K562 (cell line): ENCODE measurements around the gene ZNF844. TPM values are rescaled to one million over a fixed set of nuclear protein-coding genes. Genes with fewer than 3 reads are reported as not detected.

Experiments used
- ATAC-seq: fragments of 200-7000 bp; cut with Tn5 transposase; 3 replicates; pipeline ENCODE4 v1.9.1; 2020; ENCODE audit warnings: moderate library complexity
- BruUV-seq: library from RNA; stranded (reverse); fragments of 400-500 nt; replicated peaks from 2 replicates; lab custom pipeline; 2021; lab: Mats Ljungman, UMichigan
- CTCF ChIA-PET: fragments of 300-600 bp; formaldehyde crosslinking; extraction: SDS; loops from one replicate; lab custom pipeline; 2021; ENCODE audit warnings: low intra/inter-chr PET ratio; lab: Yijun Ruan, JAX
- POLR2A ChIA-PET: fragments of 300-600, 350-650 bp; sonication (Branson Sonifier 250); formaldehyde crosslinking; extraction: SDS; loops from one replicate; lab custom pipeline; 2021; ENCODE audit warnings: antibody characterized with exemption, inconsistent platforms; lab: Yijun Ruan, JAX
- DNase-seq, 4 experiments: peaks; one replicate each; pipeline versions ENCODE4 v3.0.0 to v3.0.0-alpha.2; 2011 to 2018; ENCODE audit warnings: low spot score in 3 of 4, mixed read lengths in 3 of 4; ENCODE audit errors: extremely low read depth in 1 of 4
- FAIRE-seq: peaks from 2 replicates; lab custom pipeline; 2011; peaks lifted over from hg19 to GRCh38; lab: Jason Lieb, UNC
- H2AFZ ChIP-seq: 2 replicates; pipeline ENCODE4 v1.6.0; 2011; ENCODE audit warnings: low read depth, low read length, control low read depth, inconsistent platforms
- H3K27ac ChIP-seq: fragments of 200-600 bp; 3 replicates; pipeline ENCODE4 v1.8.0; 2011; ENCODE audit warnings: low read depth, mild to moderate bottlenecking, control low read depth, inconsistent platforms, low read length, moderate library complexity, mixed read lengths; ENCODE audit errors: extremely low read depth
- H3K27me3 ChIP-seq, 2 experiments: fragments of 300-600 bp in 1 of 2; 2 replicates in 1 of 2; 3 replicates in 1 of 2; pipeline versions ENCODE4 v1.6.0 to v1.8.0; 2011; ENCODE audit warnings: inconsistent platforms in 2 of 2, low read length in 2 of 2, mild to moderate bottlenecking in 1 of 2, mixed read lengths in 1 of 2, moderate library complexity in 1 of 2; ENCODE audit not compliant: control insufficient read depth in 2 of 2, insufficient read depth in 2 of 2
- H3K36me3 ChIP-seq: fragments of 300-600 bp; 3 replicates; pipeline ENCODE4 v1.8.0; 2011; ENCODE audit warnings: mild to moderate bottlenecking, low read length, inconsistent platforms; ENCODE audit not compliant: control insufficient read depth, insufficient read depth
- H3K4me1 ChIP-seq, 2 experiments: fragments of 200-600 bp in 1 of 2; replicated peaks in 1 of 2; 2 replicates in 1 of 2; 3 replicates in 1 of 2; pipeline versions ENCODE4 v1.5.1 to v1.8.0; 2011; ENCODE audit warnings: inconsistent platforms in 2 of 2, low read length in 2 of 2, mild to moderate bottlenecking in 1 of 2, mixed read lengths in 1 of 2, moderate library complexity in 1 of 2; ENCODE audit not compliant: control insufficient read depth in 2 of 2, insufficient read depth in 2 of 2
- H3K4me2 ChIP-seq: 2 replicates; pipeline ENCODE4 v1.6.1; 2011; ENCODE audit warnings: low read length, control low read depth, inconsistent platforms, mixed read lengths; ENCODE audit not compliant: insufficient read depth
- H3K4me3 ChIP-seq: fragments of 200-600 bp; sonication (generic), shearing (Covaris generic); 2 replicates; pipeline ENCODE4 v1.5.1; 2016; ENCODE audit warnings: control low read depth, inconsistent platforms
- H3K79me2 ChIP-seq: fragments of 200-600 bp; 3 replicates; pipeline ENCODE4 v1.8.0; 2011; ENCODE audit warnings: low read length, inconsistent platforms; ENCODE audit not compliant: control insufficient read depth, insufficient read depth
- H3K9ac ChIP-seq, 2 experiments: 2 replicates each; pipeline versions ENCODE4 v1.6.0 to v1.6.1; 2011; ENCODE audit warnings: low read depth in 2 of 2, low read length in 2 of 2, control low read depth in 1 of 2, inconsistent platforms in 1 of 2, mild to moderate bottlenecking in 1 of 2, mixed read lengths in 1 of 2; ENCODE audit not compliant: insufficient read depth in 1 of 2
- H3K9me1 ChIP-seq: one replicate; pipeline ENCODE4 v1.6.0; 2011; ENCODE audit warnings: inconsistent platforms, mild to moderate bottlenecking, low read length, moderate library complexity; ENCODE audit not compliant: control insufficient read depth, insufficient read depth
- H3K9me3 ChIP-seq: replicated peaks from 2 replicates; pipeline ENCODE4 v1.5.1; 2011; ENCODE audit warnings: low read depth, low read length, inconsistent platforms; ENCODE audit not compliant: control insufficient read depth, insufficient read depth
- H4K20me1 ChIP-seq: replicated peaks from 2 replicates; pipeline ENCODE4 v1.6.1; 2011; ENCODE audit warnings: low read length, inconsistent platforms, mixed read lengths; ENCODE audit not compliant: control insufficient read depth, insufficient read depth
- CBX1 ChIP-seq: sonication (generic); IDR thresholded peaks from 2 replicates; pipeline ENCODE4 v1.6.1; 2016; ENCODE audit warnings: antibody characterized with exemption, low read depth, mild to moderate bottlenecking
- HDAC1 ChIP-seq, 2 experiments: fragments of 450-650 bp; IDR thresholded peaks; 2 replicates each; pipeline ENCODE4 v1.6.1; 2016 to 2017; ENCODE audit warnings: inconsistent platforms in 1 of 2, mild to moderate bottlenecking in 1 of 2, moderate library complexity in 1 of 2
- SOX6 ChIP-seq: fragments of 450-650 bp; IDR thresholded peaks from 2 replicates; pipeline ENCODE4 v1.6.1; 2014; ENCODE audit warnings: mild to moderate bottlenecking
- TRIM28 ChIP-seq: fragments of 450-650 bp; IDR thresholded peaks from 2 replicates; pipeline ENCODE4 v1.6.1; 2017
- TSC22D4 ChIP-seq: fragments of 450-650 bp; IDR thresholded peaks from 2 replicates; pipeline ENCODE4 v1.6.1; 2016; ENCODE audit warnings: missing genetic modification characterization, missing biosample characterization, control low read depth
- ZNF274 ChIP-seq: IDR thresholded peaks from 2 replicates; pipeline ENCODE4 v1.6.1; 2011; ENCODE audit warnings: low read depth, mild to moderate bottlenecking, low read length, moderate library complexity, borderline replicate concordance
- ZNF280A ChIP-seq: fragments of 450-650 bp; IDR thresholded peaks from 2 replicates; pipeline ENCODE4 v1.6.1; 2018; ENCODE audit warnings: mild to moderate bottlenecking, low read depth; ENCODE audit not compliant: partially characterized antibody
- ZNF75A ChIP-seq: fragments of 450-650 bp; formaldehyde crosslinking; IDR thresholded peaks from 2 replicates; pipeline ENCODE4 v1.4.0; 2020; ENCODE audit warnings: mild to moderate bottlenecking
- WGBS: fragments of 100-300 bp; shearing (Covaris generic); methylation state at CpG from one replicate; pipeline ENCODE4 v1.1.6; 2016; ENCODE audit warnings: low coverage, mixed read lengths; ENCODE audit not compliant: insufficient coverage; ENCODE audit errors: missing lambda C conversion rate; 5-methylcytosine and 5-hydroxymethylcytosine counted together
- in situ Hi-C: fragments of 300-500 bp; cut with MboI; formaldehyde crosslinking; loops from 4 replicates; pipeline ENCODE4 v1.15.0; 2018; ENCODE audit warnings: inconsistent platforms, mixed read lengths
- intact Hi-C: fragments of 100-400 bp; cut with micrococcal nuclease; formaldehyde crosslinking; loops from 2 replicates; pipeline ENCODE4 v1.14.2; 2022
- polyA plus RNA-seq, 8 experiments: library from polyadenylated mRNA; depleted of rRNA in 4 of 8; stranded (reverse) in 5 of 8; unstranded in 3 of 8; fragments of >200 nt; fragmentation: Nextera tagmentation in 2 of 8; fragmentation: Illumina TruSeq in 1 of 8; extraction: Ambion mirVana in 2 of 8; extraction: Trizol in 1 of 8; gene quantifications; 2 replicates each; pipeline versions ENCODE4 v1.2.1 to v1.2.3, GENCODE V29; 2011 to 2014; ENCODE audit warnings: inconsistent platforms in 1 of 8, missing spikeins in 1 of 8
- total RNA-seq, 7 experiments: library from RNA; depleted of rRNA in 6 of 7; stranded (reverse); fragments of >200 nt in 6 of 7; fragmentation: Illumina TruSeq in 2 of 7; extraction: Trizol in 2 of 7; gene quantifications; 2 replicates each; pipeline versions ENCODE4 v1.2.1 to v1.2.3, GENCODE V29; 2011 to 2021; ENCODE audit warnings: low replicate concordance in 1 of 7

The ZNF844 gene
- total and polyA plus RNA-seq, 9 of the 15 experiments (the other 6 are each of a cell fraction or from before 2014, with no cell fraction given), result 0.80 to 4.5 (median 2.2) TPM

DNA sequence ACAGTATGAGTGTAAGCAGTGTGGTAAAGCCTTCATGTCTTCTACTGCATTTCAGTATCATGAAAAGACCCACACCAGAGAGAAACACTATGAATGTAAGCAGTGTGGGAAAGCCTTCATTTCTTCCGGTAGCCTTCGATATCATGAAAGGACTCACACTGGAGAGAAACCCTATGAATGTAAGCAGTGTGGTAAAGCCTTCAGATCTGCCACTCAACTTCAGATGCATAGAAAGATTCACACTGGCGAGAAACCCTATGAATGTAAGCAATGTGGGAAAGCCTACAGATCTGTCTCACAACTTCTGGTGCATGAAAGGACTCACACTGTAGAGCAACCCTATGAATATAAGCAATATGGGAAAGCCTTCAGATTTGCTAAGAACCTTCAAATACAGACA lies 12.8 kb downstream of the ZNF844 start:
- Histone ChIP-seq H3K4me1 (no peaks in the 10 kb centered on the region; a peak in 1 of 5 replicates), H3K27me3 (no peaks in the 10 kb centered on the region), H4K20me1 (no peaks in the 10 kb centered on the region), H2AFZ (no peak overlapping the region), H3K27ac (no peak overlapping the region), H3K79me2 (no peaks in the 10 kb centered on the region), H3K4me3 (no peak overlapping the region), H3K4me2 (no peak overlapping the region), H3K36me3 (peaks cover 30% of the 10 kb centered on the region), H3K9ac (no peak overlapping the region), H3K9me3 (peaks cover 38% of the 10 kb centered on the region), H3K9me1 (no peaks in the 10 kb centered on the region)
- 35% methylated on average over 3 of the region's 3 CpGs for WGBS
- no peak for FAIRE-seq
- ChIA-PET CTCF (no interaction called here), POLR2A (interaction anchor here (0.6 kb wide), 1 partner anchor 58 kb away, joined by 3 read pairs; no protein-coding TSS in a partner anchor)
- TF ChIP-seq TSC22D4 (tag) (no peak), TRIM28 (peak; percentile 72), SOX6 (0 out of 2 replicates have a peak, but pooled peaks have one; percentile 16), ZNF274 (peak; percentile 82), CBX1 (0 out of 2 replicates have a peak, but pooled peaks have one; percentile 33), ZNF280A (peak; percentile 53), ZNF75A (CRISPR knock-in tag) (peak; percentile 96), HDAC1 (IDR thresholded peaks at IDR 0.05) (no peak)
- ATAC-seq, result no peak
- in situ Hi-C loops (no loop called here), intact Hi-C loops (no loop called here)
- BruUV-seq, result no TSS peak
- DNase-seq, result no peak
